Right atrium auricular region (tissue), 2 donors: ENCODE results near the gene PCDH1. TPM values are rescaled to one million over a fixed set of nuclear protein-coding genes. Genes with fewer than 3 reads are reported as not detected.

Experiments used
- DNase-seq: peaks from one replicate; pipeline ENCODE4 v3.0.0-alpha.2; 2019; ENCODE audit warnings: low spot score
- H3K27ac ChIP-seq, 2 donors: fragments of 200-600 bp; sonication (generic); 1 replicate in 1 of 2; 2 replicates in 1 of 2; pipeline ENCODE4 v1.5.1; 2016 to 2019
- H3K27me3 ChIP-seq, 2 donors: fragments of 200-600 bp; sonication (generic); one replicate each; pipeline versions ENCODE4 v1.5.1 to v1.6.0; 2017 to 2019
- H3K36me3 ChIP-seq: fragments of 200-600 bp; sonication (generic); one replicate; pipeline ENCODE4 v1.5.1; 2016
- H3K4me1 ChIP-seq, 2 donors: fragments of 200-600 bp; sonication (generic); one replicate each; pipeline versions ENCODE4 v1.5.1 to v1.6.0; 2017 to 2019
- H3K4me3 ChIP-seq, 2 donors: fragments of 200-600 bp; sonication (generic); 1 replicate in 1 of 2; 2 replicates in 1 of 2; pipeline ENCODE4 v1.5.1; 2017 to 2019; ENCODE audit warnings: mild to moderate bottlenecking in 1 of 2, moderate library complexity in 1 of 2
- H3K9me3 ChIP-seq, 2 donors: fragments of 200-600 bp; sonication (generic); one replicate each; pipeline ENCODE4 v1.5.1; 2019
- CTCF ChIP-seq, 2 donors: fragments of 200-600 bp; sonication (generic); IDR thresholded peaks; one replicate each; pipeline ENCODE4 v1.5.1; 2019; ENCODE audit warnings: antibody characterized with exemption in 2 of 2
- total RNA-seq, 2 donors: library from RNA; depleted of rRNA; stranded (reverse); fragments of >200 nt; gene quantifications; one replicate each; pipeline ENCODE4 v1.1.0, GENCODE V29; 2016

The PCDH1 gene
- total RNA-seq, 2 donors from 2014 or later, result 22.1 to 25.3 TPM

- H3K36me3 ChIP-seq, result no peaks in the 10 kb centered on the region
- no peak overlapping the region for H3K27ac ChIP-seq
- no peaks in the 10 kb centered on the region for H3K27me3 ChIP-seq
- no peak for TF ChIP-seq CTCF (IDR thresholded peaks at IDR 0.05)
- DNase-seq, result peak; percentile 5
- H3K4me1 ChIP-seq, result no peaks in the 10 kb centered on the region
- no peaks in the 10 kb centered on the region for H3K9me3 ChIP-seq
- H3K4me3 ChIP-seq, result no peak overlapping the region
These were observed 28.8 kb upstream of the PCDH1 start for GRCh38 chr5:141906972-141907371.

- H3K27ac ChIP-seq, result no peak overlapping the region
- DNase-seq, result no peak
- H3K9me3 ChIP-seq, result no peaks in the 10 kb centered on the region
- TF ChIP-seq CTCF (IDR thresholded peaks at IDR 0.05), result no peak
- H3K27me3 ChIP-seq, result no peaks in the 10 kb centered on the region
- no peak overlapping the region for H3K4me3 ChIP-seq
- H3K36me3 ChIP-seq, result no peaks in the 10 kb centered on the region
- H3K4me1 ChIP-seq, result no peaks in the 10 kb centered on the region
These were observed 28.3 kb upstream of the PCDH1 start for GRCh38 chr5:141906517-141906916.

GRCh38 chr5:141904551-141904950 lies 26.3 kb upstream of the PCDH1 start:
- Histone ChIP-seq H3K4me3 (no peak overlapping the region), H3K27ac (no peak overlapping the region), H3K4me1 (no peaks in the 10 kb centered on the region), H3K36me3 (no peaks in the 10 kb centered on the region), H3K27me3 (no peaks in the 10 kb centered on the region), H3K9me3 (no peaks in the 10 kb centered on the region)
- peak; percentile 30 for DNase-seq
- no peak for TF ChIP-seq CTCF (IDR thresholded peaks at IDR 0.05)

GRCh38 chr5:141903261-141903660 lies 25.1 kb upstream of the PCDH1 start:
- no peak for TF ChIP-seq CTCF (IDR thresholded peaks at IDR 0.05)
- no peaks in the 10 kb centered on the region for H3K9me3 ChIP-seq
- no peak overlapping the region for H3K27ac ChIP-seq

GRCh38 chr5:141902015-141902814 lies 24.0 kb upstream of the PCDH1 start:
- H3K4me3 ChIP-seq, result no peak overlapping the region
- H3K36me3 ChIP-seq, result no peaks in the 10 kb centered on the region
- TF ChIP-seq CTCF (IDR thresholded peaks at IDR 0.05), result no peak
- no peaks in the 10 kb centered on the region for H3K9me3 ChIP-seq
- H3K27ac ChIP-seq, result no peak overlapping the region
- no peak for DNase-seq
- no peaks in the 10 kb centered on the region for H3K27me3 ChIP-seq
- H3K4me1 ChIP-seq, result no peaks in the 10 kb centered on the region

More at GRCh38 chr5:141903261-141903660, 25.1 kb upstream of the PCDH1 start:
- no peak overlapping the region for H3K4me3 ChIP-seq
- H3K36me3 ChIP-seq, result no peaks in the 10 kb centered on the region
- H3K27me3 ChIP-seq, result no peaks in the 10 kb centered on the region
- H3K4me1 ChIP-seq, result no peaks in the 10 kb centered on the region
- no peak for DNase-seq
